ENCODE measurements around the gene NT5C3A.

NT5C3A gene

GRCh38 chr7:33075818-33076518, 13.4 kb upstream of the NT5C3A start:
- no peak for DNase-seq

GRCh38 chr7:33073243-33073642, 10.7 kb upstream of the NT5C3A start:
- DNase-seq: no peak

- DNase-seq: no peak
These were observed 9.9 kb upstream of the NT5C3A start for GRCh38 chr7:33072471-33072870.

- DNase-seq: no peak
These were observed 8.3 kb upstream of the NT5C3A start for GRCh38 chr7:33070831-33071230.

GRCh38 chr7:33070277-33070676, 7.7 kb upstream of the NT5C3A start:
- DNase-seq: no peak

GRCh38 chr7:33067921-33068320, 5.3 kb upstream of the NT5C3A start:
- no peak for DNase-seq

GRCh38 chr7:33066771-33067170, 4.2 kb upstream of the NT5C3A start:
- no peak for DNase-seq

GRCh38 chr7:33065981-33066380, 3.4 kb upstream of the NT5C3A start:
- no peak for DNase-seq

GRCh38 chr7:33062782-33063443, 337 bp upstream of the NT5C3A start:
- peak; percentile 86 to 99 (median 93) for DNase-seq

GRCh38 chr7:33061282-33061937, 1.2 kb downstream of the NT5C3A start:
- no peak for DNase-seq

- no peak for DNase-seq
These were observed 2.9 kb downstream of the NT5C3A start for GRCh38 chr7:33059635-33060034.

GRCh38 chr7:33055158-33055557, 7.4 kb downstream of the NT5C3A start:
- DNase-seq: no peak

- DNase-seq: peak in 3 of 6 experiments; percentile 5 to 10 (median 7)
These were observed 8.2 kb downstream of the NT5C3A start for GRCh38 chr7:33054261-33054964.

GRCh38 chr7:33053721-33054120, 8.9 kb downstream of the NT5C3A start:
- no peak for DNase-seq

GRCh38 chr7:33050535-33051318, 11.8 kb downstream of the NT5C3A start:
- peak in 3 of 6 experiments; percentile 10 to 63 (median 55) for DNase-seq

- DNase-seq: no peak
These were observed 13.9 kb downstream of the NT5C3A start for GRCh38 chr7:33048704-33049103.

GRCh38 chr7:33048257-33048656, 14.3 kb downstream of the NT5C3A start:
- DNase-seq: no peak

GRCh38 chr7:33044986-33045385, 17.6 kb downstream of the NT5C3A start:
- no peak for DNase-seq

- no peak for DNase-seq
These were observed 18.2 kb downstream of the NT5C3A start for GRCh38 chr7:33044401-33044718.

GRCh38 chr7:33043501-33044400, 18.8 kb downstream of the NT5C3A start:
- DNase-seq: no peak

- no peak for DNase-seq
These were observed 20.7 kb downstream of the NT5C3A start for GRCh38 chr7:33041631-33042428.

All from stimulated activated naive CD4-positive, alpha-beta T cell (primary cell).